Tibial artery (tissue), 4 donors: ENCODE data around the gene STK36.

ENCODE experiments used
- DNase-seq, 2 donors: peaks; one replicate each; pipeline ENCODE4 v3.0.0-alpha.2; 2019
- H3K27ac ChIP-seq, 2 donors: fragments of 200-600 bp; sonication (generic) in 1 of 2; 1 replicate in 1 of 2; 2 replicates in 1 of 2; pipeline ENCODE4 v1.5.1; 2018 to 2019; ENCODE audit warnings: mild to moderate bottlenecking in 1 of 2
- H3K27me3 ChIP-seq, 2 donors: fragments of 200-600 bp; sonication (generic) in 1 of 2; one replicate each; pipeline versions ENCODE4 v1.5.1 to v1.6.0; 2016 to 2019
- H3K36me3 ChIP-seq, 3 donors: fragments of 200-600 bp; sonication (generic) in 2 of 3; one replicate each; pipeline ENCODE4 v1.5.1; 2016 to 2019; ENCODE audit warnings: mild to moderate bottlenecking in 2 of 3
- H3K4me1 ChIP-seq, 4 donors: fragments of 200-600 bp; sonication (generic) in 2 of 4; 1 replicate in 3 of 4; 2 replicates in 1 of 4; pipeline ENCODE4 v1.5.1; 2016 to 2019
- H3K4me3 ChIP-seq, 2 donors: fragments of 200-600 bp; sonication (generic) in 1 of 2; 1 replicate in 1 of 2; 2 replicates in 1 of 2; pipeline ENCODE4 v1.5.1; 2018 to 2019; ENCODE audit warnings: mild to moderate bottlenecking in 2 of 2
- H3K9me3 ChIP-seq, 3 donors: fragments of 200-600 bp; sonication (generic) in 1 of 3; one replicate each; pipeline ENCODE4 v1.5.1; 2016 to 2019
- intact Hi-C: fragments of 100-400 bp; cut with DNase I; formaldehyde crosslinking; loops from one replicate; pipeline ENCODE4 v1.15.0; 2023; ENCODE audit warnings: low total_unique reads
- TF ChIP-seq, protein P1 (sequence below), 2 experiments: fragments of 200-600 bp in 1 of 2; fragments of 450-650 bp in 1 of 2; IDR thresholded peaks; one replicate each; pipeline ENCODE4 v1.5.1; 2017 to 2019; ENCODE audit warnings: antibody characterized with exemption in 2 of 2, mild to moderate bottlenecking in 1 of 2, moderate library complexity in 1 of 2

The STK36 gene

GRCh38 chr2:218744615-218745014 lies 72.7 kb downstream of the STK36 start:
- H3K4me3 ChIP-seq: no peak overlapping the region
- intact Hi-C loops: no loop called here
- no peak for DNase-seq
- H3K27ac ChIP-seq: no peak overlapping the region
- peaks cover 0 to 5% (median 0%) of the 10 kb centered on the region in 4 donors for H3K4me1 ChIP-seq
- no peaks in the 10 kb centered on the region for H3K27me3 ChIP-seq
- no peaks in the 10 kb centered on the region for H3K9me3 ChIP-seq
- H3K36me3 ChIP-seq: peaks cover 51 to 71% (median 61%) of the 10 kb centered on the region in 3 donors
- TF ChIP-seq, protein P1, sequence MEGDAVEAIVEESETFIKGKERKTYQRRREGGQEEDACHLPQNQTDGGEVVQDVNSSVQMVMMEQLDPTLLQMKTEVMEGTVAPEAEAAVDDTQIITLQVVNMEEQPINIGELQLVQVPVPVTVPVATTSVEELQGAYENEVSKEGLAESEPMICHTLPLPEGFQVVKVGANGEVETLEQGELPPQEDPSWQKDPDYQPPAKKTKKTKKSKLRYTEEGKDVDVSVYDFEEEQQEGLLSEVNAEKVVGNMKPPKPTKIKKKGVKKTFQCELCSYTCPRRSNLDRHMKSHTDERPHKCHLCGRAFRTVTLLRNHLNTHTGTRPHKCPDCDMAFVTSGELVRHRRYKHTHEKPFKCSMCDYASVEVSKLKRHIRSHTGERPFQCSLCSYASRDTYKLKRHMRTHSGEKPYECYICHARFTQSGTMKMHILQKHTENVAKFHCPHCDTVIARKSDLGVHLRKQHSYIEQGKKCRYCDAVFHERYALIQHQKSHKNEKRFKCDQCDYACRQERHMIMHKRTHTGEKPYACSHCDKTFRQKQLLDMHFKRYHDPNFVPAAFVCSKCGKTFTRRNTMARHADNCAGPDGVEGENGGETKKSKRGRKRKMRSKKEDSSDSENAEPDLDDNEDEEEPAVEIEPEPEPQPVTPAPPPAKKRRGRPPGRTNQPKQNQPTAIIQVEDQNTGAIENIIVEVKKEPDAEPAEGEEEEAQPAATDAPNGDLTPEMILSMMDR (IDR thresholded peaks at IDR 0.05): no peak

GRCh38 chr2:218745160-218745558 lies 73.3 kb downstream of the STK36 start:
- no peaks in the 10 kb centered on the region for H3K9me3 ChIP-seq
- TF ChIP-seq, protein P1 (IDR thresholded peaks at IDR 0.05): no peak
- H3K27ac ChIP-seq: no peak overlapping the region
- no peaks in the 10 kb centered on the region for H3K27me3 ChIP-seq
- H3K4me1 ChIP-seq: peaks cover 0 to 5% (median 0%) of the 10 kb centered on the region in 4 donors
- no peak overlapping the region for H3K4me3 ChIP-seq
- intact Hi-C loops: no loop called here
- no peak for DNase-seq
- H3K36me3 ChIP-seq: peaks cover 56 to 71% (median 61%) of the 10 kb centered on the region in 3 donors

DNA sequence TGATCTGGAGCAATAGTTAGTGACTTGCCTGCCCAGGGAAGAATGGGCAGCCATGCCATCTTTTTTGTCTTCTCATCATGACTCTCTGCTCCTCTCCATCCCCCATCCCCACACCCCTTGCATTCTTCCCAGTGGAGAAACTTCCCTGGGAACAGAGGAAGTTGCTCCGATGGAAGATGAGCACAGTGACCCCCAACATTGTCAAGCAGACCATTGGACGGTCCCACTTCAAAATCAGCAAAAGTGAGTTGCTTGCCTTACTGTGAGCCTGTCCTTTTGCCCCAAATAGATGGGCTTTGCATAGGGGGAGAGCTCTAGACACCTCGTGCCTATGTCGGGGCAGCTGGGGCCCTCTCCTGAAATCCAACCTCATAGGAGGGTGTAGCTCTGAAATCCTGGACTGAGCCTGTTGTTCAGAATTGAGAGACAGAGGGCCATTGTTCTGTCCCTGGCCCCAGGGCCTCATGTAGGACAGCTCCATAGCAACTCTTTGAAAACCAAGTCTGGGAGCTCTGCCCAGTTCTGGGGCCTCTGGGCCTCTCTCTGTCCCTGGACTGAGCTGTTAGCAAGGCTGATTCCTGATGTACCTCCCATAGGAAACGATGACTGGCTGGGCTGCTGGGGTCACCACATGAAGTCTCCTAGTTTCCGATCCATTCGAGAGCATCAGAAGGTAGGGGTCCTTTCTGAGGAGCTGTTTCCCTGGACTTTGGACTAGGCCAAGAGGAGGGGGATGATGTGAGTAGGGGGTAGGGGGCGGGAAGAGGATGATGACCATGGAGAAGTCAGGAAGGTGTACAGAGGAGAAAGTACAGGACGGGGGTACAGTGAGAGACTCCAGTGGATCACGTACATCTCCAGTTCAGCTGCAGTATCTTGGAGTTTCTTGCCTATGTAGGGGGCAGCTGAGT lies 73.9 kb downstream of the STK36 start:
- intact Hi-C loops: no loop called here
- H3K27ac ChIP-seq: no peak overlapping the region

DNA sequence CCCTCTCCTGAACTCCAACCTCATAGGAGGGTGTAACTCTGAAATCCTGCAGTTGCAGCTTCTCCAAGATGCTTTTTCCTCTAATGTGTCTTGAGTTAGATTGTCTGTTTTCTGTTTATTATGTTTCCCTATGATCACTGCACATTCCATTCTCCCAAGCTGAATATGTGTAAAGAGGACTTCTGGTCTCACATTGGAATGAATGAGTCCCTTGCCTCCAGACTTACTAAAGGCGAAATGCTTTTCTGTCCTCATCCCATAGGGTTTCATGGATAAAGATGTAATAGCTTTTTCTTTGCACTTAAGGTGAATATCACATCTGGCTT lies 74.5 kb downstream of the STK36 start:
- DNase-seq: no peak
- Histone ChIP-seq H3K4me1 (peaks cover 0 to 5% (median 0%) of the 10 kb centered on the region in 4 donors), H3K36me3 (peaks cover 51 to 71% (median 62%) of the 10 kb centered on the region in 3 donors), H3K27me3 (no peaks in the 10 kb centered on the region), H3K27ac (no peak overlapping the region), H3K9me3 (no peaks in the 10 kb centered on the region), H3K4me3 (no peak overlapping the region)
- intact Hi-C loops: no loop called here
- TF ChIP-seq, protein P1 (IDR thresholded peaks at IDR 0.05): no peak

More for the DNA sequence above, 73.9 kb downstream of the STK36 start:
- TF ChIP-seq, protein P1 (IDR thresholded peaks at IDR 0.05): no peak
- DNase-seq: no peak
- no peaks in the 10 kb centered on the region for H3K27me3 ChIP-seq
- H3K4me1 ChIP-seq: peaks cover 0 to 5% (median 0%) of the 10 kb centered on the region in 4 donors
- H3K4me3 ChIP-seq: no peak overlapping the region
- peaks cover 56 to 71% (median 61%) of the 10 kb centered on the region in 3 donors for H3K36me3 ChIP-seq
- no peaks in the 10 kb centered on the region for H3K9me3 ChIP-seq

GRCh38 chr2:218746960-218747359 lies 75.1 kb downstream of the STK36 start:
- H3K9me3 ChIP-seq: no peaks in the 10 kb centered on the region
- no peak overlapping the region for H3K4me3 ChIP-seq
- no peak overlapping the region for H3K27ac ChIP-seq
- TF ChIP-seq, protein P1 (IDR thresholded peaks at IDR 0.05): no peak
- H3K4me1 ChIP-seq: peaks cover 0 to 5% (median 0%) of the 10 kb centered on the region in 4 donors
- no peaks in the 10 kb centered on the region for H3K27me3 ChIP-seq
- intact Hi-C loops: no loop called here
- DNase-seq: no peak
- peaks cover 46 to 72% (median 67%) of the 10 kb centered on the region in 3 donors for H3K36me3 ChIP-seq
